Measurements from ENCODE around the gene RCAN3.
"Not testable (repeated sequence)": the region's sequence is repeated elsewhere in the genome, so short reads cannot be mapped to it uniquely, and the experiment has no call there.

RCAN3 gene

GRCh38 chr1:24502709-24503058 lies at the start of gene RCAN3:
TSS of gene RCAN3 (plus strand) at chr1:24502836. CDS start at chr1:24514373, 11,537 bp downstream.
- Histone ChIP-seq H3K9me3 (no peaks in the 10 kb centered on the region), H3K27me3 (peaks cover 44% of the 10 kb centered on the region), H3K4me1 (peaks cover 22% of the 10 kb centered on the region), H3K36me3 (no peaks in the 10 kb centered on the region), H3K27ac (no peak within 1 kb of the TSS), H3K4me3 (peak within 1 kb of the TSS; percentile 78), H4K20me1 (no peaks in the 10 kb centered on the region; the same call in 1 of the 2 replicates), H3K4me2 (peak within 1 kb of the TSS; percentile 94), H3K9ac (peak within 1 kb of the TSS; percentile 71)
- no peak for TF ChIP-seq Cebpa-rat (IDR thresholded peaks at IDR 0.05)

GRCh38 chr1:24452922-24453485 lies 49.6 kb upstream of the RCAN3 start:
- H3K36me3 ChIP-seq, result peaks cover 74% of the 10 kb centered on the region

GRCh38 chr1:24454673-24455072 lies 48.0 kb upstream of the RCAN3 start:
- Histone ChIP-seq H3K4me1 (no peaks in the 10 kb centered on the region), H3K9me3 (no peaks in the 10 kb centered on the region), H3K4me3 (no peak overlapping the region), H3K36me3 (peaks cover 79% of the 10 kb centered on the region), H3K27me3 (no peaks in the 10 kb centered on the region), H3K27ac (no peak overlapping the region), H4K20me1 (no peaks in the 10 kb centered on the region), H3K4me2 (no peak overlapping the region), H3K9ac (no peak overlapping the region)
- TF ChIP-seq Cebpa-rat (IDR thresholded peaks at IDR 0.05), result no peak

More at GRCh38 chr1:24452922-24453485, 49.6 kb upstream of the RCAN3 start:
- H3K27ac ChIP-seq, result no peak overlapping the region
- no peak overlapping the region for H3K9ac ChIP-seq
- TF ChIP-seq Cebpa-rat (IDR thresholded peaks at IDR 0.05), result no peak
- H3K9me3 ChIP-seq, result no peaks in the 10 kb centered on the region
- no peak overlapping the region for H3K4me3 ChIP-seq
- H4K20me1 ChIP-seq, result no peaks in the 10 kb centered on the region
- no peaks in the 10 kb centered on the region for H3K4me1 ChIP-seq
- no peak overlapping the region for H3K4me2 ChIP-seq
- H3K27me3 ChIP-seq, result no peaks in the 10 kb centered on the region

GRCh38 chr1:24455272-24455671 lies 47.4 kb upstream of the RCAN3 start:
- Histone ChIP-seq H3K36me3 (peaks cover 82% of the 10 kb centered on the region), H3K4me3 (no peak overlapping the region), H3K4me1 (no peaks in the 10 kb centered on the region), H3K4me2 (no peak overlapping the region), H3K9me3 (no peaks in the 10 kb centered on the region), H3K27me3 (no peaks in the 10 kb centered on the region), H3K9ac (no peak overlapping the region), H3K27ac (no peak overlapping the region), H4K20me1 (no peaks in the 10 kb centered on the region)
- TF ChIP-seq Cebpa-rat (IDR thresholded peaks at IDR 0.05), result no peak

- H3K27me3 ChIP-seq, result no peaks in the 10 kb centered on the region
- no peaks in the 10 kb centered on the region for H4K20me1 ChIP-seq
- no peaks in the 10 kb centered on the region for H3K4me1 ChIP-seq
- H3K9me3 ChIP-seq, result peaks cover 11% of the 10 kb centered on the region
- no peak overlapping the region for H3K4me3 ChIP-seq
- TF ChIP-seq Cebpa-rat (IDR thresholded peaks at IDR 0.05), result no peak
- H3K36me3 ChIP-seq, result peaks cover 81% of the 10 kb centered on the region
- no peak overlapping the region for H3K9ac ChIP-seq
- no peak overlapping the region for H3K27ac ChIP-seq
- H3K4me2 ChIP-seq, result no peak overlapping the region
These were observed 44.8 kb upstream of the RCAN3 start for GRCh38 chr1:24457866-24458265.

GRCh38 chr1:24459551-24460266 lies 42.9 kb upstream of the RCAN3 start:
- Histone ChIP-seq H4K20me1 (no peaks in the 10 kb centered on the region), H3K4me1 (no peaks in the 10 kb centered on the region), H3K9ac (no peak overlapping the region), H3K9me3 (peaks cover 11% of the 10 kb centered on the region), H3K4me3 (no peak overlapping the region), H3K4me2 (no peak overlapping the region), H3K36me3 (peaks cover 76% of the 10 kb centered on the region), H3K27ac (no peak overlapping the region), H3K27me3 (no peaks in the 10 kb centered on the region)
- no peak for TF ChIP-seq Cebpa-rat (IDR thresholded peaks at IDR 0.05)

- peaks cover 65% of the 10 kb centered on the region for H3K36me3 ChIP-seq
These were observed 40.5 kb upstream of the RCAN3 start for GRCh38 chr1:24462128-24462527.

GRCh38 chr1:24463776-24464735 lies 38.6 kb upstream of the RCAN3 start:
- TF ChIP-seq Cebpa-rat (IDR thresholded peaks at IDR 0.05), result no peak
- Histone ChIP-seq H3K9ac (no peak overlapping the region), H3K4me1 (peaks cover 6% of the 10 kb centered on the region), H3K36me3 (peaks cover 48% of the 10 kb centered on the region), H4K20me1 (no peaks in the 10 kb centered on the region), H3K4me2 (no peak overlapping the region), H3K4me3 (no peak overlapping the region), H3K27ac (no peak overlapping the region), H3K27me3 (no peaks in the 10 kb centered on the region), H3K9me3 (peaks cover 11% of the 10 kb centered on the region)

More at GRCh38 chr1:24462128-24462527, 40.5 kb upstream of the RCAN3 start:
- not testable (repeated sequence) for H3K9ac ChIP-seq, H3K4me2 ChIP-seq, H3K27ac ChIP-seq, H3K4me3 ChIP-seq, H3K4me1 ChIP-seq, H3K27me3 ChIP-seq, H4K20me1 ChIP-seq
- H3K9me3 ChIP-seq, result peaks cover 11% of the 10 kb centered on the region

- H3K4me1 ChIP-seq, result peaks cover 6% of the 10 kb centered on the region
- no peak overlapping the region for H3K4me2 ChIP-seq
- H3K27ac ChIP-seq, result no peak overlapping the region
- H3K4me3 ChIP-seq, result no peak overlapping the region
- peaks cover 40% of the 10 kb centered on the region for H3K36me3 ChIP-seq
- H3K9ac ChIP-seq, result no peak overlapping the region
- H3K27me3 ChIP-seq, result no peaks in the 10 kb centered on the region
- peaks cover 11% of the 10 kb centered on the region for H3K9me3 ChIP-seq
- no peak for TF ChIP-seq Cebpa-rat (IDR thresholded peaks at IDR 0.05)
- H4K20me1 ChIP-seq, result no peaks in the 10 kb centered on the region
These were observed 37.5 kb upstream of the RCAN3 start for GRCh38 chr1:24465099-24465498.

GRCh38 chr1:24465638-24466037 lies 37.0 kb upstream of the RCAN3 start:
- peaks cover 11% of the 10 kb centered on the region for H3K9me3 ChIP-seq
- peaks cover 34% of the 10 kb centered on the region for H3K36me3 ChIP-seq
- no peak for TF ChIP-seq Cebpa-rat (IDR thresholded peaks at IDR 0.05)
- H3K4me3 ChIP-seq, result no peak overlapping the region
- peaks cover 6% of the 10 kb centered on the region for H3K4me1 ChIP-seq
- H3K27me3 ChIP-seq, result no peaks in the 10 kb centered on the region
- no peak overlapping the region for H3K27ac ChIP-seq
- no peak overlapping the region for H3K4me2 ChIP-seq
- H4K20me1 ChIP-seq, result no peaks in the 10 kb centered on the region
- no peak overlapping the region for H3K9ac ChIP-seq

Measured in BLaER1 (cell line).